NK-92 (cell line): ENCODE results near the gene OR14A2.
"Not testable (repeated sequence)": the region's sequence is repeated elsewhere in the genome, so short reads cannot be mapped to it uniquely, and the experiment has no call there.

Experiments
- DNase-seq: peaks from one replicate; lab custom pipeline; 2025; ENCODE audit not compliant: unreplicated experiment; lab: John Stamatoyannopoulos, UW

The OR14A2 gene

DNA sequence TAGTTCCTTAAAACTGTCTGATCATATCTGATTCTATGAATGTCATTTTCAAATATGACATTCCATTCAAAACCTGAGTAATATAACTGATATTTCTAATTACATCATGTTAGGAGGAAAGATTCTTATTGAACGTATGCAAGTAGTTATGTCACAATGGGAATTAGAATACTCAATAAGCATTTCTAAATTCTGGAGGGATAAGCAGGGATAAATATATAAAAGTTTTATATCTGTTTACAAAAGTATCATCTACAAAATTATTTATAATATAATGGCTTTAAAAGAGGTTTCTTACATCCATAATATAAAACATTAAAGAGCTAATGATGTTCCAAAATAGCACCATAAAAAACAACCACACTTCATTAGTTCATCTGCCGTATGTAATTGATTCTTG lies at the start of gene OR14A2:
OR14A2 (minus strand) TSS at position 101 of the 400 bp plus-strand sequence.
- no peak for DNase-seq

DNA sequence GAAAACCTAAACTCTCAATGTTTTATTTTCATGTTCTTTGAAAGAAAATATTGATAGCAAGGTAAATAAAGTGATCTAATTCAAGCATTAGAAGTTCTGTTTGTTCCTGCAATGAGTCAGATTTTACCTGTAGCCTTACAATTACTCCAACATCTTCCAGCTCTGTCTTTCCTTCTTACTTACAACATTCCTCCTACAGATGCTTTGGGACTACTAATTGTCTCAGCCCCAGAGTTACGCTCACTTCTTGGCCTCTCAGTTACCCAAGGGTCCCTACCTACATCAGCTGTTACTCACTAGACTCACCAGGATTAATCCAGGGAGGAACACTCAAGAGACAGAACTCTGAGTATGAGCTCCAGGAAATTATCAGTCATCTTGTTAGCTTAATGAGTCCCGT lies 49.6 kb upstream of the OR14A2 start:
- no peak for DNase-seq

GRCh38 chr1:247769603-247770002 lies 21.7 kb upstream of the OR14A2 start:
- DNase-seq = no peak

GRCh38 chr1:247760456-247760855 lies 12.5 kb upstream of the OR14A2 start, which contains the start of gene OR1C1:
OR1C1 (minus strand) TSS chr1:247760556; CDS start chr1:247758406, 2,150 bp downstream.
- no peak for DNase-seq

GRCh38 chr1:247754311-247754710 lies 6.4 kb upstream of the OR14A2 start:
- DNase-seq = not testable (repeated sequence)

GRCh38 chr1:247749870-247750269 lies 1.9 kb upstream of the OR14A2 start:
- no peak for DNase-seq

- DNase-seq = no peak
These were observed 325 bp downstream of the OR14A2 start for GRCh38 chr1:247747616-247748015.

- no peak for DNase-seq
These were observed 1.5 kb downstream of the OR14A2 start for GRCh38 chr1:247746391-247746935.

- DNase-seq = not testable (repeated sequence)
These were observed 5.7 kb downstream of the OR14A2 start for GRCh38 chr1:247742215-247742760.

- no peak for DNase-seq
These were observed 6.2 kb downstream of the OR14A2 start for GRCh38 chr1:247741756-247742155.

GRCh38 chr1:247740721-247741120 lies 7.2 kb downstream of the OR14A2 start:
- no peak for DNase-seq

GRCh38 chr1:247738315-247738714 lies 9.6 kb downstream of the OR14A2 start, which contains the start of gene OR14K1:
OR14K1 (plus strand) TSS chr1:247738615; CDS start chr1:247738615, 0 bp downstream.
- no peak for DNase-seq

GRCh38 chr1:247721222-247721621 lies 26.7 kb downstream of the OR14A2 start:
- no peak for DNase-seq

DNA sequence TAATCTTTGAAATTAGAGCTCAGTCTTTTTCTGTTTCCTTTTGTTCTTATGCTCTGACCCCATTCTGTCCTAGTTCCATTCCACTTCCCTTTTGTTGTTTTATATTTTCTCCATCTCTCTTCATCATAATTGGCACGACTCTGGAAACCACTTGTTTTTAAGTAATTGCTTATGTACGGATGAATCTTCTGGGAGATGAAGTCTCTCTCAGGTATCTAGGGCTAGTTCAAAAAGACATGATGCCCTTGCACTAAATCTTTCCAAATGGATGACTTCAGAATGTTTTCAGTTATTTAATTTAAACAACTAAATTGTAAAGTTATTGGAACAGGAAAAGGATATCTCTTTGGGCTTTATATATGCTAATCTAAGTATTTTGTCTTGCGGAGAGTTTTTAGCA lies 31.4 kb downstream of the OR14A2 start, which contains the start of gene OR6F1:
OR6F1 (minus strand) TSS at position 101 of the 400 bp plus-strand sequence. CDS start 3,891 bp downstream, outside the sequence.
- DNase-seq = no peak

GRCh38 chr1:247713753-247714152 lies 34.2 kb downstream of the OR14A2 start:
- no peak for DNase-seq

DNA sequence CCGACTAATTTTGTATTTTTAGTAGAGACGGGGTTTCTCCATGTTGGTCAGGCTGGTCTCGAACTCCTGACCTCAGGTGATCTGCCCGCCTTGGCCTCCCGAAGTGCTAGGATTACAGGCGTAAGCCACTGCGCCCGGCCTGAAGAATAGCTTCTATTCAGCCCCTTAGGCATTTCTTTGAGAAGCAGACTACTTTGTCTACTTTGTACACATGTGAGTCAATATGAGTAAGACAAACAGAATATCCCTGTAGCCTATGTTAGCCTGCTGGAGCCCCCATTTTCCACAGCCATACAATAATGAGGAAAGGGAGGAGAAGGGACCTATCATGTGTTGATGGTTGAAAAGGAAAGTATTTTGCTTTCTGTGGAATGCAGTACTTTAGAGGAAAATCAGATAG lies 37.3 kb downstream of the OR14A2 start:
- not testable (repeated sequence) for DNase-seq

- no peak for DNase-seq
These were observed 46.6 kb downstream of the OR14A2 start for GRCh38 chr1:247701338-247701737.

- DNase-seq = no peak
These were observed 66.5 kb downstream of the OR14A2 start for GRCh38 chr1:247681288-247681897.

DNA sequence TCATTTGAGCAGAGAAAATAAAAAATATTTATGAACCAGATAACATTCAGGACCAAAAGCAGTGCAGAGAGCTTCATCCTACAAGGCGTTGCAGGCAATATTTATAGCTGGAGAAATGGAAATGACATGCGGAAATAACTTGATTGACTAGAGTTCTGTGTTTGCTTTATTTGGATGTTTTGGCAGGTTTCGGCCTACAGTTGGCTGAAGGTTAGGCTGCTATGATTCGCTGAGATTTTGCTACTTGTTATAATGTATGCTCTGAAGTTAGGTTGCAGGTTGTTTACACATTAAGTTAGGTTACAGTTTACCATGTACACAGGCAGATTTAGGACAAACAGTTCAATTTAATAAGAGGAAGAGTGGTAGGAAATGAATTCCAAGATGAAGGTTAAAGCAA lies 67.8 kb downstream of the OR14A2 start:
- DNase-seq = no peak

GRCh38 chr1:247679639-247680038 lies 68.3 kb downstream of the OR14A2 start, which contains the start of gene OR13G1:
OR13G1 (minus strand) TSS chr1:247679739; CDS start chr1:247673041, 6,698 bp downstream.
- DNase-seq = no peak
